AG09309 (cell line): ENCODE data around the gene HSD17B12.
A peak's percentile ranks its signal among the peaks of the same experiment; 100 is the strongest.

Source experiments
- DNase-seq: peaks from one replicate; pipeline ENCODE4 v3.0.0-alpha.2; 2010; ENCODE audit warnings: low read depth
- H3K4me3 ChIP-seq: 2 replicates; pipeline ENCODE4 v1.5.1; 2011; ENCODE audit warnings: mild to moderate bottlenecking, low read depth, low read length, moderate library complexity; ENCODE audit not compliant: control insufficient read depth
- CTCF ChIP-seq: IDR thresholded peaks from 2 replicates; pipeline ENCODE4 v1.5.1; 2011; ENCODE audit warnings: mild to moderate bottlenecking, low read depth, low read length, inconsistent platforms; ENCODE audit not compliant: insufficient read depth, control insufficient read depth; ENCODE audit errors: missing control alignments

The HSD17B12 gene

GRCh38 chr11:43680521-43681400 lies at the start of gene HSD17B12:
TSS of gene HSD17B12 (plus strand) at chr11:43680738. CDS start at chr11:43680828, 90 bp downstream.
- peak within 1 kb of the TSS; percentile 61 for H3K4me3 ChIP-seq
- TF ChIP-seq CTCF: no peak
- DNase-seq: peak; percentile 95

GRCh38 chr11:43631732-43632131 lies 48.8 kb upstream of the HSD17B12 start:
- TF ChIP-seq CTCF: no peak
- no peak overlapping the region for H3K4me3 ChIP-seq
- no peak for DNase-seq

- no peak for TF ChIP-seq CTCF
- DNase-seq: no peak
- no peak overlapping the region for H3K4me3 ChIP-seq
Measured at GRCh38 chr11:43632181-43632580, 48.4 kb upstream of the HSD17B12 start.

GRCh38 chr11:43638717-43639116 lies 41.8 kb upstream of the HSD17B12 start:
- DNase-seq: no peak
- no peak for TF ChIP-seq CTCF
- no peak overlapping the region for H3K4me3 ChIP-seq

GRCh38 chr11:43639224-43639623 lies 41.3 kb upstream of the HSD17B12 start:
- no peak for DNase-seq
- TF ChIP-seq CTCF: no peak
- H3K4me3 ChIP-seq: no peak overlapping the region

GRCh38 chr11:43639920-43640319 lies 40.6 kb upstream of the HSD17B12 start:
- DNase-seq: no peak

More at GRCh38 chr11:43639920-43640319, 40.6 kb upstream of the HSD17B12 start:
- no peak overlapping the region for H3K4me3 ChIP-seq
- no peak for TF ChIP-seq CTCF
